GM12891 (cell line): ENCODE data around the gene PRPF4.

Source experiments
- POLR2A ChIP-seq: IDR thresholded peaks from 2 replicates; pipeline ENCODE4 v1.6.1; 2011; ENCODE audit warnings: low read depth, low read length, control low read depth
- SPI1 ChIP-seq: IDR thresholded peaks from 2 replicates; pipeline ENCODE4 v1.6.1; 2011; ENCODE audit warnings: low read depth, low read length, control low read depth
- TAF1 ChIP-seq: IDR thresholded peaks from 2 replicates; pipeline ENCODE4 v1.6.1; 2011; ENCODE audit warnings: low read depth, low read length, control low read depth

- TF ChIP-seq POLR2A = no peak
- no peak for TF ChIP-seq TAF1
- TF ChIP-seq SPI1 = no peak
Observed at GRCh38 chr9:113267911-113268566, 7.4 kb upstream of the PRPF4 start.
